Measurements from ENCODE around the gene DAZAP2.
"Not testable (repeated sequence)": the region's sequence is repeated elsewhere in the genome, so short reads cannot be mapped to it uniquely, and the experiment has no call there.

DNA sequence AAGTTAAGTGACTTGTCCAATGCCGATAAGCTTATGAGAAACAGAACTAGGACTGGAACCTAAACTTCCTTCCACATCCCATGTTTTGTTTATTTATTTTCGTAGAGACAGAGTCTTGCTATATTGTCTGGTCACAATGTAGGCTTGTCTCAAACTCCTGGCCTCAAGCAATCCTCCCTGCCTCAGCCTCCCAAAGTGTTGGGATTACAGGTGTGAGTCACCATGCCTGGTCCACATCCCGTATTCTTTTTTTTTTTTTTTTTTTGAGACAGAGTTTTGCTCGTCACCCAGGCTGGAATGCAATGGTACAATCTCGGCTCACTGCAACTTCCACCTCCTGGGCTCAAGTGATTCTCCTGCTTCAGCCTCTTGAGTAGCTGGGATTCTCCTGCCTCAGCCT is 11.5 kb upstream of the DAZAP2 start:
- TF ChIP-seq, protein P1, sequence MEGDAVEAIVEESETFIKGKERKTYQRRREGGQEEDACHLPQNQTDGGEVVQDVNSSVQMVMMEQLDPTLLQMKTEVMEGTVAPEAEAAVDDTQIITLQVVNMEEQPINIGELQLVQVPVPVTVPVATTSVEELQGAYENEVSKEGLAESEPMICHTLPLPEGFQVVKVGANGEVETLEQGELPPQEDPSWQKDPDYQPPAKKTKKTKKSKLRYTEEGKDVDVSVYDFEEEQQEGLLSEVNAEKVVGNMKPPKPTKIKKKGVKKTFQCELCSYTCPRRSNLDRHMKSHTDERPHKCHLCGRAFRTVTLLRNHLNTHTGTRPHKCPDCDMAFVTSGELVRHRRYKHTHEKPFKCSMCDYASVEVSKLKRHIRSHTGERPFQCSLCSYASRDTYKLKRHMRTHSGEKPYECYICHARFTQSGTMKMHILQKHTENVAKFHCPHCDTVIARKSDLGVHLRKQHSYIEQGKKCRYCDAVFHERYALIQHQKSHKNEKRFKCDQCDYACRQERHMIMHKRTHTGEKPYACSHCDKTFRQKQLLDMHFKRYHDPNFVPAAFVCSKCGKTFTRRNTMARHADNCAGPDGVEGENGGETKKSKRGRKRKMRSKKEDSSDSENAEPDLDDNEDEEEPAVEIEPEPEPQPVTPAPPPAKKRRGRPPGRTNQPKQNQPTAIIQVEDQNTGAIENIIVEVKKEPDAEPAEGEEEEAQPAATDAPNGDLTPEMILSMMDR (IDR thresholded peaks at IDR 0.05): not testable (repeated sequence)
- TF ChIP-seq EZH2, EZH2phosphoT487 (IDR thresholded peaks at IDR 0.05): not testable (repeated sequence)

Data from neural progenitor cell (in vitro differentiated cells).